GM19397 (cell line): Measurements from ENCODE around the gene OLIG1.

Source experiments
- ATAC-seq: cut with Tn5 transposase; IDR thresholded peaks from one replicate; pipeline ENCODE4 v1.9.1; 2021; ENCODE audit warnings: mild to moderate bottlenecking, moderate library complexity; ENCODE audit not compliant: unreplicated experiment

The OLIG1 gene

GRCh38 chr21:33030633-33031032, 39.3 kb upstream of the OLIG1 start:
- no peak for ATAC-seq

- ATAC-seq, result no peak
Measured at GRCh38 chr21:33031152-33031911, 38.6 kb upstream of the OLIG1 start.

DNA sequence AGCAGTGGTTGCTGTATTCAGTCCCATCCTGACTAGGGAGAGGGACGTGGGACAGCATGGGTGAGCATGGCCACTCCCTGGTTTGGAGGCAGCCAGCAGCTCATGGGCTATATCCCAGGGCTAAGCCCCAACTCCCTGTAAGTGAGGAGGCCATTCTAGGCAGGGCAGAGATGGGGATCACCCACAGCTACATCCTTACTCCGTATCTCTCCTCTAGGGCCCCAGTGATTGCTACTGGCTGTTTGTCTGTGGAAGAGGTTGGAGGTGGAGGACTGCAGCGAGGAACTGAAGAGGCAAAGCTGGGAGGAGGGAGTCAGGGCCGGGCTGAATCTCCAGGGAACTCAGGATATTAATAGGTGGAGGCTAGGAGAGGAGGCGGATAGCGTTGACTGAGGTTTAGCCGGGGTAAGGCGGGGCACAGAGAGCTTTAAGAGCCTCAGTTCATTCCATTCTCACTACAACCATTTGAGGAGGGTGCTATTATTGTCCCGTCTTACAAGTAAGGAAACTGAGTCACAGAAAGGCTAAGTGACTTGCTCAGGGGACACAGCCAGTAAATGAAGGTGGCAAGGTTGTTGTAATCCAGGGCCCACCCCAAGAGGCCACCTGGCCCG, 37.4 kb upstream of the OLIG1 start:
- ATAC-seq, result no peak

DNA sequence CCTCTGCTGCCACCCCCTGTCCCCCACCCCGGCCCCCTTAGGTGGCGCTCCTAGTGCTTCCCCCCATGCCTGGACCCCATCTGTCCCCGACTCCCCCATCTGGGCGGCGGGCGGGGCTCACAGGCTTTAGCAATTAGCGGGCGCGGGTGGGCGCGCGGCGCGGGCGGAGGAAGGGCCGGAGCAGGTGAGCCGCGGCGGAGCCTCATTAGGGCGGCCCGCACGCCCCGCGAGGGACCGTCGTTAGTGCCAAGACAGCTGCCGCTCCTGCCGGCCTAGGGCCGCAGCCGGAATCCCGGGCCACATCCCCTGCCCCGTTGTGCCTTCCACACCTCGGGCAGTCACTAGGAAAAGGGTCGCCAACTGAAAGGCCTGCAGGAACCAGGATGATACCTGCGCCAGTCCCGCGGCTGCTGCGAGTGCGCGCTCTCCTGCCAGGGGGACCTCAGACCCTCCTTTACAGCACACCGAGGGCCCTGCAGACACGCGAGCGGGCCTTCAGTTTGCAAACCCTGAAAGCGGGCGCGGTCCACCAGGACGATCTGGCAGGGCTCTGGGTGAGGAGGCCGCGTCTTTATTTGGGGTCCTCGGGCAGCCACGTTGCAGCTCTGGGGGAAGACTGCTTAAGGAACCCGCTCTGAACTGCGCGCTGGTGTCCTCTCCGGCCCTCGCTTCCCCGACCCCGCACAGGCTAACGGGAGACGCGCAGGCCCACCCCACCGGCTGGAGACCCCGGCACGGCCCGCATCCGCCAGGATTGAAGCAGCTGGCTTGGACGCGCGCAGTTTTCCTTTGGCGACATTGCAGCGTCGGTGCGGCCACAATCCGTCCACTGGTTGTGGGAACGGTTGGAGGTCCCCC, 36.6 kb upstream of the OLIG1 start:
- ATAC-seq, result no peak

GRCh38 chr21:33033961-33034413, 36.0 kb upstream of the OLIG1 start:
- ATAC-seq, result no peak

GRCh38 chr21:33035147-33035546, 34.8 kb upstream of the OLIG1 start:
- ATAC-seq, result no peak

DNA sequence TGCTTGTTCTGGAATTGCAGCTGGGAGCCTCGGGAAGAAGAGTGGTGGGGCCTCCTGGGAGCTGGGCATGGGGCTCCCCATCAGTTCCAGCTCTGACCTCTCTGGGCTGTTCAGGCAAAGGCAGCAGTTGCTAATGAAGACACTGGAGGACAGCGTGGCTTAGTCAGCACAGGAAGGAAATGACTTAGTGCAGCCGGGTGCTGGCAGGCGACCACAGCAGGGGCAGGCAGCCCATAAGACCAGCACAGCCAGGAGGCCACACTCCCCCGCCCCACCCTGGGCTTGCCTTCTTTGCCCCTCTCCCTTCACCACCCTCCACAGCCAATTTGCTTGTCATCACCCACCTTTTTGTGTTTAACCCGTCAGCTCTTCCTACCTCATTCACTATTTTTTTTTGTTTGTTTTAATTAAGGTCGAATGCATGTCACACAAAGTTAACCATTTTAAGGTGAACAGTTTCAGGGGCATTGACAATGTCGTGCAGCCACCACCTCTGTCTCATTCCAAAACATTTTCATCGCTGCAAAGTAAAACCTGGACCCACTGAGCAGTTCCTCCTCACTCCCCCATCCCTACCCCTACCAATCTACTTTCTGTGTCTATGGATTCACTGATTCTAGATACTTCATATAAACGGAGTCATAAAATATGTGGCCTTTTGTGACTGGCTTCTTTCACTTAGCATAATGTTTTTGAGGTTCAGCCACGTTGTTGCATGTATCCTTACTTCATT, 33.3 kb upstream of the OLIG1 start:
- ATAC-seq, result no peak

DNA sequence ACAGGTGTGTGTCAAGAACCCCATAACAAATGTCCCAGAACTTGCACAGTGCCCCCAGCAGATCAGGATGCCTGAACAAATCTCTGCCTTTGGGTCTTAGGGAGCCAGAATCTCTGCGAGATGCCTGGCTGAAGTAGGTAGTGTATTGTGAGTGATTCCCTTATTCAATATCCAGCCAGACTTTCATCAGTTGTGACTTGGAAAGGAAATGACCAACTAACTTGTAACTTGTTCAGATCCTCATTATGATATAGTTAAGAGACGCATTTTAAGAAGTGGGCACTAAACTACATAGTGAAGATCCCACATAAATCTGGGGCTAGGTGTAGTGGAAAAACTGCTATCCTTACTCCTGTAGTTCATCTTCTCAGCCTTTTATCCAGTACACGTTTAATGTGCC, 32.4 kb upstream of the OLIG1 start:
- ATAC-seq, result no peak

DNA sequence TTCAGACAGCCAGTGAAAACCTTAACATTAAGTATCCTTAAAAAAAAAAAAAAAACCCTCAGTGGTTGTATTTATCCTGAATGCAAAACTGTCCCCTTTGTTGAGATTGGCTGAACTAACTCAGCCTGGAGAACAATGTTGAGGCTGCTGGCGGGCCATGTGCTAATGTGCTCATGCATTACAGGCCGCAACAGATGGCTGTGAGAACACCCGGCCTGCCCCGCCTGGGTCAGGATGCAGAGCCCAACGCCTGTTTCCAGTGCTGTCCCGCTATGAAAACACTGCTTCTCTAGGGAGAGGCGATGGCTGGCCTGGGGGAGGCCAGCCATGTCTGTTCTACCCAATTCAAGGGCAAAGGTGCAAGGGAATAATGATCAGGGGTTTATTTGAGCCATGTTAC, 30.4 kb upstream of the OLIG1 start:
- ATAC-seq, result no peak

GRCh38 chr21:33040215-33040614, 29.7 kb upstream of the OLIG1 start:
- ATAC-seq, result no peak

- ATAC-seq, result no peak
Measured at GRCh38 chr21:33041981-33042380, 28.0 kb upstream of the OLIG1 start.

DNA sequence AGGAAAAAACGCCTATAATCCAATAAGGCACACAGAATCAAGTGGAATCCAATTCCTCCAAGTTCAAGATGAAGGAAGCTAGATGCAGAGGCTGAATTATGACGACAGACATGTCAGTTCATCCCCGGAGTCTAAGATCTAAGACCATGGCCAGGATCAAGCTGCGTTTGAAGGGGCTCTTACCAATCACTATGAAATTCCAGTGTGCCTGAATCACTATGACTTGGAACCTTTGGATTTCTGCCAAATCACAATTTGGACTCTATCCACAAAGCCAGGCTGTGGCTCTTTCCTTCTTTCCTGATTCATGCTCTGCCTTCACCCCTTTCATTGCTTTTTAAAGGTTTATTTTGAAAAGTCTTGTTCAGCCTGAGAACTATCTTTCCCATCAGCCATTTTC, 27.1 kb upstream of the OLIG1 start:
- no peak for ATAC-seq

DNA sequence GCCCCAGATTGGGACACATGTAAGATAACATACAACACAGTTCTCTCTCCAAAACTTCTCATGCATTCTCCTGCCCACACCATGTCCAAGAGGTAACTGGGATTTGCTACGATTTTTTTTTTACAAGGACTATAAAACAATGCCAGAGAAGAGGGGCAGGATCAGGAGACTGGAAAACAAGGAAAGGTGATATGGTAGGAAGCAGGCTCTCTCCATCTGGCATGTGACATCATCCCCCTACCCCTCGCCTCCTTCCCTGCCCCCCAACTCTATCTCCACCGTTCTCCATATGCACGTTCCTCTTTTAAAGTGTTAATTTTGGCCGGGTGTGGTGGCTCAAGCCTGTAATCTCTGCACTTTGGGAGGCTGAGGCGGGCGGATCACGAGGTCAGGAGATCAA, 23.5 kb upstream of the OLIG1 start:
- no peak for ATAC-seq

DNA sequence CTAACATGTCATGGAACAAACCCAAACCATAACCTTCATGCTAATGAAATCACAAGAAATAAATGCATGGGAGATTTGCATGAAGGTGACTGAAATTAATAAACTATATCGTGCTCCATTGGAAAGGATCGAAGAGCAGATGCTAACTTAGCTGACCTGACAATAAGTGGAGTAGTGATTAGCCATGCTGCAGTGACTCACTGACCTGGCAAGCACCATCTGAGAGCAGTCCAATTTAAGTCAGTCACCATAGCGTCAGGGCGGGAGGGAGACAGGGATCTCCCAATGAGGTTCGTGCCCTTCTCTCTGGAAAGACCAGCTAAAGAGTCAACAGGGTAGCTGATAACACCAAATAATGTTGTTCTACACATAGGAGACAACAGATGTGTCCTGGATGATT, 22.7 kb upstream of the OLIG1 start:
- ATAC-seq, result no peak

- no peak for ATAC-seq
Measured at GRCh38 chr21:33051925-33052324, 18.0 kb upstream of the OLIG1 start.

DNA sequence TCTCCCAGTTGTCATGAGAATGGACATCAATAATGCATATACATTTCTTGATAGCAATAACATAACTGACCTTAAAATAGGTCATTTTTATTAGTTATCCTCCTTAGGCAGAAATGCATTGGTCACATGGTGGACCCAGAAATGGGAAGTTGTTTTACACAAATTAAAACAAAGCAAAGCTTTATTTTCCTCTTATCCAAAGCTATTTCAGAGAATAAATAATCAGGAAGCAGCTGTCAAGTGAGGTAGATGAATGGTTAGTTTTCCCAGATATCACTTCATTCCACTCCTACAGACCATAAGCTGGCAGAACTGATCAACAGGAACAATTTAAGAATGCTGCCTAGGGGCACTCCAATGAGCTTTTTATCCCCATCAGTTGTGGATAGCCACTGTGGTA, 16.0 kb upstream of the OLIG1 start:
- no peak for ATAC-seq

DNA sequence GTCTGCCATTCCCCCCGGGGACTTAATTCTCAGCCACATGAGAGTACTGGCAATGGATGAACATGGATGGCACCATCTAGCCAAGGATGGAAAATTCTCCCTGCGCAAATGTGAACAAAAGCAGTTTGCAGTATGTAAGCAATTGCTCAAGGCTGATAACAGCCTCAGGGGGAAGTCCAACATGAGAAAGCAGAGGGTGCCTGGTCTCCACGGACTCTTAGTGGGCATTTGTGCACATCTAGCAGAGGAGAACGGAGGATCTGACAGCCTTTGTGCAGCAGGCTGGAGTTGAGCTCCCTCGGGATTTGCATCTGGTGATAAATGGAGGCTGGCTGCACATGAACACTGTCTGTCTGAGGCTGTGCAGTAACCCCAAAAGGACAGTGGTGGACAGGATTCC, 13.9 kb upstream of the OLIG1 start:
- no peak for ATAC-seq

GRCh38 chr21:33057385-33057940, 12.5 kb upstream of the OLIG1 start:
- no peak for ATAC-seq

- ATAC-seq, result no peak
Measured at GRCh38 chr21:33058527-33058926, 11.4 kb upstream of the OLIG1 start.

DNA sequence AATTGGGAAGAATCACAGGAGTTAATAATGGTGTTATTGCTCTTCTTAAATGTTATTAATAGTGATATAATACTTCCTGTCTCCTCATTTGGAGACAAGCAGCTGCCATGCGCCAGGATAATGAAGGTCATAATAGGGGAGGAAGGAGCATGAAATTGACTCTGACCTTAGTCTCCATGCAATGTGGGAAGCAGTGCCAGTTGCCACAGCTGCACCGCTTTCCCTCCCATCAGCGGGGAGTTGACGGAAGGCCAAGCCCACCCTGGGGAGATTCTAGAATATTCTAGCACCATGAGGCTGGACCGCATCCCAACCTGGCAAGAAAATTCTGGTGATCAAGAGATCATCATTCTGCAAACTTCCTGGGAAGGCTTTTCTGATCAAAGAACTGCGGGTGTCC, 11.0 kb upstream of the OLIG1 start:
- no peak for ATAC-seq

DNA sequence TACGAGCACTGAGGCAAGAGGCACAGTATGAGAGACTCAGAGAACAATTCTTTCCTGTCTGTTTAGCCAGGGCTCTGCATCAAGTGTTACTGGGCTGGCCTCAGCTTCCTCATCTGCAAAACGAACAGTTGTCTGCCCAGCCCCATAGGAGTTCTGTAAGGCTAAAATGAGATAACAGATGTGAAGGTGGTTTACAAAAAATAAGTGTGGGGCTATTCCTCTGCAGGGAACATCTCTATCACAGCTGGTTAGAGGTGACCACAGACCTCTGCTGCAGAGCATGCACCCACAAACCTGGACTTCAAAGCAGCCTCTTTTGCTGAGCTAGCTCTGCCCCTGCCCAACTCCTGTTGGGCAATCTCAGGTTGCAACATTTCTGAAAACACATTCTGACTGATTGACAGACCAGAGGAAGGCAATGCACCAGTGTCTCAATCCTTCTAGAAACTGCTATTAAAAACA, 10.5 kb upstream of the OLIG1 start:
- ATAC-seq, result no peak
